ENCODE results near the gene CCDC187.

- TF ChIP-seq CTCF (conservative IDR thresholded peaks at IDR 0.05; ENCODE audit: low read depth, low read length), result no peak
- TF ChIP-seq RAD21 (IDR thresholded peaks at IDR 0.05; ENCODE audit: low read length), result no peak
- no peak for TF ChIP-seq RFX5 (IDR thresholded peaks at IDR 0.05; ENCODE audit: low read depth, low read length)
- no peak for TF ChIP-seq POLR2A (IDR thresholded peaks at IDR 0.05; ENCODE audit: low read depth, low read length)
- no peak for TF ChIP-seq RCOR1 (IDR thresholded peaks at IDR 0.05; ENCODE audit: insufficient replicate concordance, low read length)
- TF ChIP-seq, protein P1, sequence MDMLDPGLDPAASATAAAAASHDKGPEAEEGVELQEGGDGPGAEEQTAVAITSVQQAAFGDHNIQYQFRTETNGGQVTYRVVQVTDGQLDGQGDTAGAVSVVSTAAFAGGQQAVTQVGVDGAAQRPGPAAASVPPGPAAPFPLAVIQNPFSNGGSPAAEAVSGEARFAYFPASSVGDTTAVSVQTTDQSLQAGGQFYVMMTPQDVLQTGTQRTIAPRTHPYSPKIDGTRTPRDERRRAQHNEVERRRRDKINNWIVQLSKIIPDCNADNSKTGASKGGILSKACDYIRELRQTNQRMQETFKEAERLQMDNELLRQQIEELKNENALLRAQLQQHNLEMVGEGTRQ (IDR thresholded peaks at IDR 0.05; ENCODE audit: low read depth, low read length), result no peak
- no peak for TF ChIP-seq MXI1 (IDR thresholded peaks at IDR 0.05; ENCODE audit: borderline replicate concordance, low read depth, low read length)
- no peak for TF ChIP-seq MAZ (IDR thresholded peaks at IDR 0.05; ENCODE audit: borderline replicate concordance, low read depth, low read length)
These were observed 56.4 kb downstream of the CCDC187 start for GRCh38 chr9:136247551-136247916.
